Measurements from ENCODE around the gene KANSL1. TPM values are rescaled to one million over a fixed set of nuclear protein-coding genes. Genes with fewer than 3 reads are reported as not detected.

KANSL1 gene
- total RNA-seq, 1 experiment from 2014 or later, result 52.5 TPM

DNA sequence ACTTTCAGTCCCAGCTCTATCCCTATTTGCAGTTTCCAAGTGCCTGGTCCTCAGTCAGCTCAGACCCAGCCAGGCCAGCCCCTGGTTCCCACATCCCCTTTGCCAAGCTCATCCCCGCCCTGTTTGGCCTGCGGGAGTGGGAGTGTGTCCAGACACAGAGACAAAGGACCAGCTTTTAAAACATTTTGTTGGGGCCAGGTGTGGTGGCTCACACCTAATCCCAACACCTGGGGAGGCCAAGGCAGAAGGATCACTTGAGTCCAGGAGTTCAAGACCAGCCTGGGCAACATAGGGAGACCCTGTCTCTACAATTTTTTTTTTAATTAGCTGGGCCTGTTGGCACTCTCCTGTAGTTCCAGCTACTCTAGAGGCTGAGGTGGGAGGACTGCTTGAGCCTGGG, 192.5 kb downstream of the KANSL1 start:
- intact Hi-C loops (cut with micrococcal nuclease; ENCODE audit: unreplicated experiment), result loop anchor here (5.0 kb wide), 2 partner anchors 192 to 212 kb away; partner anchors contain the start of gene KANSL1
- BruUV-seq (replicated peaks), result no TSS peak

DNA sequence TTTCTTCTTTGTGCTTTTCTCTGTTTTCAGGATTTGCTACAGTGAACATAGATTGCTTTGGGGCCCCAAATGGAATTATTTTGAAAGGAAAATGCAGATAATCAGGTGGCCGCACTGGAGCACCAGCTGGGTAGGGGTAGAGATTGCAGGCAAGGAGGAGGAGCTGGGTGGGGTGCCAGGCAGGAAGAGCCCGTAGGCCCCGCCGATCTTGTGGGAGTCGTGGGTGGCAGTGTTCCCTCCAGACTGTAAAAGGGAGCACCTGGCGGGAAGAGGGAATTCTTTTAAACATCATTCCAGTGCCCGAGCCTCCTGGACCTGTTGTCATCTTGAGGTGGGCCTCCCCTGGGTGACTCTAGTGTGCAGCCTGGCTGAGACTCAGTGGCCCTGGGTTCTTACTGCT, 192.9 kb downstream of the KANSL1 start:
- peak in 1 of 2 experiments; percentile 29 for DNase-seq
- Histone ChIP-seq H3K27me3 (ENCODE audit: insufficient read depth, low read depth) (no peaks in the 10 kb centered on the region), H3K36me3 (ENCODE audit: low read depth) (no peaks in the 10 kb centered on the region), H3K4me1 (replicated peaks; ENCODE audit: insufficient read depth) (no peaks in the 10 kb centered on the region), H3K9me3 (ENCODE audit: insufficient read depth, low read depth) (no peaks in the 10 kb centered on the region), H4K20me1 (ENCODE audit: insufficient read depth) (no peaks in the 10 kb centered on the region), H3K27ac (no peak overlapping the region), H3K4me2 (no peak overlapping the region), H3K9me2 (ENCODE audit: insufficient read depth) (no peaks in the 10 kb centered on the region), H3F3A (ENCODE audit: insufficient read depth, low read depth) (no peaks in the 10 kb centered on the region), H2AFZ (no peak overlapping the region), H3K79me2 (ENCODE audit: low read depth) (no peaks in the 10 kb centered on the region), H3K4me3 (no peak overlapping the region)
- CTCF ChIA-PET, result no interaction called here
- no TSS peak for BruUV-seq (replicated peaks)
- TF ChIP-seq, protein P1, sequence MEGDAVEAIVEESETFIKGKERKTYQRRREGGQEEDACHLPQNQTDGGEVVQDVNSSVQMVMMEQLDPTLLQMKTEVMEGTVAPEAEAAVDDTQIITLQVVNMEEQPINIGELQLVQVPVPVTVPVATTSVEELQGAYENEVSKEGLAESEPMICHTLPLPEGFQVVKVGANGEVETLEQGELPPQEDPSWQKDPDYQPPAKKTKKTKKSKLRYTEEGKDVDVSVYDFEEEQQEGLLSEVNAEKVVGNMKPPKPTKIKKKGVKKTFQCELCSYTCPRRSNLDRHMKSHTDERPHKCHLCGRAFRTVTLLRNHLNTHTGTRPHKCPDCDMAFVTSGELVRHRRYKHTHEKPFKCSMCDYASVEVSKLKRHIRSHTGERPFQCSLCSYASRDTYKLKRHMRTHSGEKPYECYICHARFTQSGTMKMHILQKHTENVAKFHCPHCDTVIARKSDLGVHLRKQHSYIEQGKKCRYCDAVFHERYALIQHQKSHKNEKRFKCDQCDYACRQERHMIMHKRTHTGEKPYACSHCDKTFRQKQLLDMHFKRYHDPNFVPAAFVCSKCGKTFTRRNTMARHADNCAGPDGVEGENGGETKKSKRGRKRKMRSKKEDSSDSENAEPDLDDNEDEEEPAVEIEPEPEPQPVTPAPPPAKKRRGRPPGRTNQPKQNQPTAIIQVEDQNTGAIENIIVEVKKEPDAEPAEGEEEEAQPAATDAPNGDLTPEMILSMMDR (conservative IDR thresholded peaks at IDR 0.05), result no peak
- no peak for TF ChIP-seq EZH2 (IDR thresholded peaks at IDR 0.05; ENCODE audit: low read depth)
- POLR2A ChIA-PET (ENCODE audit: unreplicated experiment), result no interaction called here
- intact Hi-C loops (cut with micrococcal nuclease; ENCODE audit: unreplicated experiment), result loop anchor here (5.0 kb wide), 2 partner anchors 192 to 212 kb away; partner anchors contain the start of gene KANSL1

More for the DNA sequence above, 192.5 kb downstream of the KANSL1 start:
- Histone ChIP-seq H3F3A (ENCODE audit: insufficient read depth, low read depth) (no peaks in the 10 kb centered on the region), H3K9me2 (ENCODE audit: insufficient read depth) (no peaks in the 10 kb centered on the region), H2AFZ (no peak overlapping the region), H3K4me1 (replicated peaks; ENCODE audit: insufficient read depth) (no peaks in the 10 kb centered on the region), H4K20me1 (ENCODE audit: insufficient read depth) (no peaks in the 10 kb centered on the region), H3K27me3 (ENCODE audit: insufficient read depth, low read depth) (no peaks in the 10 kb centered on the region), H3K4me2 (no peak overlapping the region), H3K27ac (no peak overlapping the region), H3K9me3 (ENCODE audit: insufficient read depth, low read depth) (no peaks in the 10 kb centered on the region), H3K4me3 (no peak overlapping the region), H3K36me3 (ENCODE audit: low read depth) (no peaks in the 10 kb centered on the region), H3K79me2 (ENCODE audit: low read depth) (no peaks in the 10 kb centered on the region)
- TF ChIP-seq, protein P1 (conservative IDR thresholded peaks at IDR 0.05), result no peak
- TF ChIP-seq EZH2 (IDR thresholded peaks at IDR 0.05; ENCODE audit: low read depth), result no peak
- ChIA-PET CTCF (interaction anchor here (1.1 kb wide), 1 partner anchor 10 kb away, joined by 3 read pairs; no protein-coding TSS in a partner anchor), POLR2A (ENCODE audit: unreplicated experiment) (no interaction called here)
- DNase-seq, result no peak

DNA sequence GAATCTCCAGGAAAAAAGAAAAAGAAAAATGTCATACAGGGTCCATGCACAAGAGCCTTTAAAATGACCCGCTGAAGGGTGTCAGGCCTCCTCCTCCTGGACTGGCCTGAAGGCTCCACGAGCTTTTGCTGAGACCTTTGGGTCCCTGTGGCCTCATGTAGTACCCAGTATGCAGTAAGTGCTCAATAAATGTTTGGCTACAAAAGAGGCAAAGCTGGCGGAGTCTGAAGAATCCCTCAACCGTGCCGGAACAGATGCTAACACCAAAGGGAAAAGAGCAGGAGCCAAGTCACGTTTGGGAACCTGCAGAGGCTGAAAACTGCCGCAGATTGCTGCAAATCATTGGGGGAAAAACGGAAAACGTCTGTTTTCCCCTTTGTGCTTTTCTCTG, 193.3 kb downstream of the KANSL1 start:
- no peaks in the 10 kb centered on the region for H3K36me3 ChIP-seq (ENCODE audit: low read depth)
- intact Hi-C loops (cut with micrococcal nuclease; ENCODE audit: unreplicated experiment), result loop anchor here (5.0 kb wide), 2 partner anchors 192 to 212 kb away; partner anchors contain the start of gene KANSL1
- H3K9me3 ChIP-seq (ENCODE audit: insufficient read depth, low read depth), result no peaks in the 10 kb centered on the region
- no peaks in the 10 kb centered on the region for H4K20me1 ChIP-seq (ENCODE audit: insufficient read depth)
- H3K79me2 ChIP-seq (ENCODE audit: low read depth), result no peaks in the 10 kb centered on the region
- no TSS peak for BruUV-seq (replicated peaks)
- TF ChIP-seq, protein P1 (conservative IDR thresholded peaks at IDR 0.05), result no peak
- no peak for TF ChIP-seq EZH2 (IDR thresholded peaks at IDR 0.05; ENCODE audit: low read depth)
- H2AFZ ChIP-seq, result no peak overlapping the region
- no peak for DNase-seq
- no peak overlapping the region for H3K27ac ChIP-seq
- no peaks in the 10 kb centered on the region for H3F3A ChIP-seq (ENCODE audit: insufficient read depth, low read depth)
- ChIA-PET CTCF (no interaction called here), POLR2A (ENCODE audit: unreplicated experiment) (no interaction called here)
- H3K4me1 ChIP-seq (replicated peaks; ENCODE audit: insufficient read depth), result no peaks in the 10 kb centered on the region
- H3K27me3 ChIP-seq (ENCODE audit: insufficient read depth, low read depth), result no peaks in the 10 kb centered on the region
- H3K4me3 ChIP-seq, result no peak overlapping the region
- H3K4me2 ChIP-seq, result no peak overlapping the region
- no peaks in the 10 kb centered on the region for H3K9me2 ChIP-seq (ENCODE audit: insufficient read depth)

All from PC-9 (cell line).